PC-3 (cell line): ENCODE data around the gene SCMH1. TPM values are rescaled to one million over a fixed set of nuclear protein-coding genes. Genes with fewer than 3 reads are reported as not detected.
"Not testable (repeated sequence)": the region's sequence is repeated elsewhere in the genome, so short reads cannot be mapped to it uniquely, and the experiment has no call there.

Source experiments
- ATAC-seq: fragments of 200-7000 bp; cut with Tn5 transposase; 2 replicates; pipeline ENCODE4 v1.9.1; 2020; ENCODE audit warnings: mild to moderate bottlenecking, moderate library complexity
- BruUV-seq: library from RNA; stranded (reverse); fragments of 400-500 nt; replicated peaks from 2 replicates; lab custom pipeline; 2021; lab: Mats Ljungman, UMichigan
- CTCF ChIA-PET: fragments of 300-600 bp; sonication (Branson Sonifier 250); formaldehyde crosslinking; loops from one replicate; lab custom pipeline; 2022; ENCODE audit warnings: antibody characterized with exemption; lab: Charles Lee
- POLR2A ChIA-PET: fragments of 300-600 bp; sonication (Branson Sonifier 250); formaldehyde crosslinking; loops from one replicate; lab custom pipeline; 2022; ENCODE audit warnings: antibody characterized with exemption; ENCODE audit not compliant: unreplicated experiment; lab: Charles Lee
- DNase-seq: peaks from one replicate; pipeline ENCODE4 v3.0.0-alpha.2; 2015
- H2AFZ ChIP-seq: fragments of 300-600 bp; sonication (generic); 2 replicates; pipeline ENCODE4 v1.6.0; 2016; ENCODE audit warnings: antibody characterized with exemption, low read length
- H3F3A ChIP-seq: fragments of 300-600 bp; sonication (generic); one replicate; pipeline ENCODE4 v1.6.0; 2017; ENCODE audit warnings: antibody characterized with exemption, low read length, control low read depth, mild to moderate bottlenecking; ENCODE audit not compliant: unreplicated experiment
- H3K27ac ChIP-seq: fragments of 300-600 bp; sonication (generic); 2 replicates; pipeline ENCODE4 v1.5.1; 2016; ENCODE audit warnings: mild to moderate bottlenecking, low read length
- H3K27me3 ChIP-seq: fragments of 300-600 bp; sonication (generic); 2 replicates; pipeline ENCODE4 v1.6.1; 2016; ENCODE audit warnings: low read length, mixed read lengths
- H3K36me3 ChIP-seq: fragments of 300-600 bp; sonication (generic); 2 replicates; pipeline ENCODE4 v1.6.1; 2016; ENCODE audit warnings: low read depth, mixed run types, low read length, mixed read lengths
- H3K4me1 ChIP-seq: fragments of 300-600 bp; sonication (generic); 2 replicates; pipeline ENCODE4 v1.5.1; 2016; ENCODE audit warnings: low read length; ENCODE audit not compliant: insufficient read depth
- H3K4me2 ChIP-seq: fragments of 300-600 bp; sonication (generic); 2 replicates; pipeline ENCODE4 v1.6.0; 2016; ENCODE audit warnings: low read length
- H3K4me3 ChIP-seq: fragments of 300-600 bp; sonication (generic); 2 replicates; pipeline ENCODE4 v1.5.1; 2016; ENCODE audit warnings: mild to moderate bottlenecking, low read length, mixed read lengths
- H3K79me2 ChIP-seq: fragments of 300-600 bp; sonication (generic); 2 replicates; pipeline ENCODE4 v1.6.1; 2017; ENCODE audit warnings: low read length, mixed read lengths
- H3K9ac ChIP-seq: fragments of 300-600 bp; sonication (generic); 2 replicates; pipeline ENCODE4 v1.6.0; 2016; ENCODE audit warnings: mild to moderate bottlenecking, low read length
- H3K9me2 ChIP-seq: fragments of 300-600 bp; sonication (generic); replicated peaks from 2 replicates; pipeline ENCODE4 v1.6.1; 2016; ENCODE audit warnings: mixed run types, low read length, mixed read lengths
- H3K9me3 ChIP-seq: fragments of 300-600 bp; sonication (generic); 2 replicates; pipeline ENCODE4 v1.6.1; 2016; ENCODE audit warnings: low read length, mixed read lengths
- H4K20me1 ChIP-seq: fragments of 300-600 bp; sonication (generic); 2 replicates; pipeline ENCODE4 v1.6.1; 2016; ENCODE audit warnings: low read length, mixed read lengths
- EZH2 ChIP-seq: fragments of 300-600 bp; sonication (generic); IDR thresholded peaks from one replicate; pipeline ENCODE4 v1.6.1; 2017; ENCODE audit warnings: antibody characterized with exemption, mild to moderate bottlenecking, low read length; ENCODE audit not compliant: unreplicated experiment
- EZH2phosphoT487 ChIP-seq: fragments of 300-600 bp; sonication (generic); IDR thresholded peaks from 2 replicates; pipeline ENCODE4 v1.6.1; 2018; ENCODE audit warnings: mild to moderate bottlenecking, antibody characterized with exemption, low read length, borderline replicate concordance
- intact Hi-C: fragments of 100-400 bp; cut with micrococcal nuclease; formaldehyde crosslinking; loops from 2 replicates; pipeline ENCODE4 v1.9.0; 2023
- total RNA-seq: library from RNA; depleted of rRNA; stranded (reverse); fragments of >200 nt; gene quantifications from 2 replicates; pipeline ENCODE4 v1.2.3, GENCODE V29; 2014
- TF ChIP-seq, protein P1 (sequence below): fragments of 300-600 bp; sonication (generic); conservative IDR thresholded peaks from 2 replicates; pipeline ENCODE4 v1.5.1; 2017; ENCODE audit warnings: antibody characterized with exemption, low read depth, mild to moderate bottlenecking, low read length

SCMH1 gene
- total RNA-seq, 1 experiment from 2014 or later, result 33.6 TPM

DNA sequence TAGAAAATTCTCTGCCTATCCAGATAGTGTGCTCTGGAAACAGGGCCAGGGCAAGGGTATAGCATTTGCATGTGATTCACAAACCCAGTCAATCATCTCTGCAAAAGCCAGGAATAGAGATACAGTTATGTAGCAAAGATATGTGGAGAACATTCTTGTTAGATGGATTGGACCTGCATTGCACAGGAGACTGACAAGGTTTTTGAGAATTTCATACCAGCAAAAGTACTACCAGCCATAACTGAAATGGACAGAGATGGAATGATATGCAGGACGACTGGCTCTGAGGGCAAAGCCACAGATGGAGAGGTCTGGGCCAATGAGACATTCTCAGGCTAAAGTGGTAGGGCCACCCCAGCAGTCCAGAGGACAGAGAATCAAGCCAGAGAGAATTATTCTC, 24.7 kb downstream of the SCMH1 start:
- 0 out of 2 replicates have a peak, but pooled peaks cover 9% of the 10 kb centered on the region for H3K79me2 ChIP-seq
- TF ChIP-seq, protein P1, sequence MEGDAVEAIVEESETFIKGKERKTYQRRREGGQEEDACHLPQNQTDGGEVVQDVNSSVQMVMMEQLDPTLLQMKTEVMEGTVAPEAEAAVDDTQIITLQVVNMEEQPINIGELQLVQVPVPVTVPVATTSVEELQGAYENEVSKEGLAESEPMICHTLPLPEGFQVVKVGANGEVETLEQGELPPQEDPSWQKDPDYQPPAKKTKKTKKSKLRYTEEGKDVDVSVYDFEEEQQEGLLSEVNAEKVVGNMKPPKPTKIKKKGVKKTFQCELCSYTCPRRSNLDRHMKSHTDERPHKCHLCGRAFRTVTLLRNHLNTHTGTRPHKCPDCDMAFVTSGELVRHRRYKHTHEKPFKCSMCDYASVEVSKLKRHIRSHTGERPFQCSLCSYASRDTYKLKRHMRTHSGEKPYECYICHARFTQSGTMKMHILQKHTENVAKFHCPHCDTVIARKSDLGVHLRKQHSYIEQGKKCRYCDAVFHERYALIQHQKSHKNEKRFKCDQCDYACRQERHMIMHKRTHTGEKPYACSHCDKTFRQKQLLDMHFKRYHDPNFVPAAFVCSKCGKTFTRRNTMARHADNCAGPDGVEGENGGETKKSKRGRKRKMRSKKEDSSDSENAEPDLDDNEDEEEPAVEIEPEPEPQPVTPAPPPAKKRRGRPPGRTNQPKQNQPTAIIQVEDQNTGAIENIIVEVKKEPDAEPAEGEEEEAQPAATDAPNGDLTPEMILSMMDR, result no peak
- TF ChIP-seq EZH2phosphoT487 (no peak), EZH2 (no peak)
- DNase-seq (no peak), ATAC-seq (no peak)
- H3K9me2 ChIP-seq, result no peaks in the 10 kb centered on the region
- no peak overlapping the region for H3K9ac ChIP-seq
- H3K27me3 ChIP-seq, result no peaks in the 10 kb centered on the region
- BruUV-seq, result no TSS peak
- CTCF ChIA-PET, result no interaction called here
- H3K27ac ChIP-seq, result no peak overlapping the region
- peaks cover 15% of the 10 kb centered on the region for H3K36me3 ChIP-seq
- H3K4me1 ChIP-seq, result peaks cover 13% of the 10 kb centered on the region
- H2AFZ ChIP-seq, result no peak overlapping the region
- intact Hi-C loops, result no loop called here
- H3K4me2 ChIP-seq, result no peak overlapping the region
- H3K9me3 ChIP-seq, result no peaks in the 10 kb centered on the region
- POLR2A ChIA-PET, result no interaction called here
- no peaks in the 10 kb centered on the region for H4K20me1 ChIP-seq
- no peak overlapping the region for H3K4me3 ChIP-seq
- H3F3A ChIP-seq, result no peaks in the 10 kb centered on the region

DNA sequence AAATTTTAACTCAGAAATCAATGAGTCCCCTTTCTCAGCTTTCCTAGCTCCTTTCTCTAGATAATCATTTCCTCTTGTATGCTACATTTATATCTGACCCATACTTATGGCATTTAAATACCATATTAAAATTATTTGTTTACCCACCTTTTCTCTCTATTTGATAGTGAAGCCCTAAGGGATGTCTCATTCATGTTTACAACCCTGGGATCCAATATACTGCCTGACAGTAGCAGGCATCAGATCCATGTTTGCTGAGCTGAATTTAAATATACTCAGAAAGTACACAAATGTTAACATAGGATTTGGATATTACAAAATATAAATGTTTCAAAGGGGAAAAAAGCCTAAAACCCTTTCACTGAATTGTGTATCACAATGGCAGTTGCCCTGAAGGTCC, 26.5 kb downstream of the SCMH1 start:
- Histone ChIP-seq H3K4me2 (no peak overlapping the region), H3K4me1 (peaks cover 13% of the 10 kb centered on the region), H3K4me3 (no peak overlapping the region), H3K9me3 (no peaks in the 10 kb centered on the region), H3F3A (no peaks in the 10 kb centered on the region), H3K79me2 (0 out of 2 replicates have a peak, but pooled peaks cover 9% of the 10 kb centered on the region), H3K27ac (no peak overlapping the region), H3K9ac (no peak overlapping the region), H2AFZ (no peak overlapping the region), H3K27me3 (no peaks in the 10 kb centered on the region), H4K20me1 (no peaks in the 10 kb centered on the region), H3K36me3 (peaks cover 13% of the 10 kb centered on the region), H3K9me2 (no peaks in the 10 kb centered on the region)
- DNase-seq (peak; percentile 37), ATAC-seq (peak; percentile 99)
- BruUV-seq, result no TSS peak
- ChIA-PET CTCF (no interaction called here), POLR2A (interaction anchor here (0.7 kb wide), 1 partner anchor 60 kb away, joined by 3 read pairs; no protein-coding TSS in a partner anchor)
- TF ChIP-seq, protein P1, result no peak
- TF ChIP-seq EZH2phosphoT487 (no peak), EZH2 (no peak)
- intact Hi-C loops, result no loop called here

DNA sequence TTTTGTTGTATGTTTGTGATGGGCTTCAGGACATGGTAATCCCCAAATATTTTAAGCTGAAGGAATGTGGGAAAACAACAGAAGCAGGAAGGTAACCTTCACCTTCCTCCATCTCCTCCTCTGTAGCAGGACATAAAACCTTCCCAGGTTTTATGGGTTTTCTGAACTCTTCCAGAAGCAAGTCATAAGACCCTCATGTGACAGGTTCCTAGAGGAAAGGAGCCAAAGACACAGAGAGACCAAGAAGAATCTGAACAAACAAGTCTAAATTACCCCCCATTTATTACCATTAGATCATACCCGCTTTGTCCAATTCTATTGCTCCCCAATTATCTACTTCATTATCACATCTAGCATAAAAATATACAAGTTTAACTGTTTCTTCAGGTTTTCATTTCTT, 28.8 kb downstream of the SCMH1 start:
- H3K4me1 ChIP-seq, result peaks cover 13% of the 10 kb centered on the region
- no peak overlapping the region for H3K4me3 ChIP-seq
- H4K20me1 ChIP-seq, result no peaks in the 10 kb centered on the region
- BruUV-seq, result no TSS peak
- no peak overlapping the region for H3K9ac ChIP-seq
- TF ChIP-seq EZH2phosphoT487 (no peak), EZH2 (no peak)
- TF ChIP-seq, protein P1, result no peak
- H3K27me3 ChIP-seq, result no peaks in the 10 kb centered on the region
- ChIA-PET POLR2A (interaction anchor here (0.6 kb wide), 1 partner anchor 200 kb away, joined by 4 read pairs; no protein-coding TSS in a partner anchor), CTCF (no interaction called here)
- no peaks in the 10 kb centered on the region for H3K9me2 ChIP-seq
- no peak overlapping the region for H2AFZ ChIP-seq
- ATAC-seq (no peak), DNase-seq (no peak)
- H3K9me3 ChIP-seq, result no peaks in the 10 kb centered on the region
- no peaks in the 10 kb centered on the region; the same call in 1 of the 2 replicates for H3K36me3 ChIP-seq
- H3K79me2 ChIP-seq, result 0 out of 2 replicates have a peak, but pooled peaks cover 9% of the 10 kb centered on the region
- H3F3A ChIP-seq, result no peaks in the 10 kb centered on the region
- H3K27ac ChIP-seq, result no peak overlapping the region
- no peak overlapping the region for H3K4me2 ChIP-seq
- intact Hi-C loops, result no loop called here

DNA sequence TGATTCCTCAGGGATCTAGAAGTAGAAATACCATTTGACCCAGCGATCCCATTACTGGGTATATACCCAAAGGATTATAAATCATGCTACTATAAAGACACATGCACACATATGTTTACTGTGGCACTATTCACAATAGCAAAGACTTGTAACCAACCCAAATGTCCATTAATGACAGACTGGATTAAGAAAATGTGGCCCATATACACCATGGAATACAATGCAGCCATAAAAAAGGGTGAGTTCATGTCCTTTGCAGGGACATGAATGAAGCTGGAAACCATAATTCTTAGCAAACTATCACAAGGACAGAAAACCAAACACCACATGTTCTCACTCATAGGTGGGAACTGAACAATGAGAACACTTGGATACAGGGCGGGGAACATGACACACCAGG, 30.5 kb downstream of the SCMH1 start:
- H3K9me2 ChIP-seq, H2AFZ ChIP-seq, H3K4me3 ChIP-seq, intact Hi-C loops, CTCF ChIA-PET, ATAC-seq, POLR2A ChIA-PET, H3F3A ChIP-seq, DNase-seq, H3K79me2 ChIP-seq, H4K20me1 ChIP-seq, H3K9me3 ChIP-seq, H3K9ac ChIP-seq, H3K4me2 ChIP-seq, BruUV-seq, H3K36me3 ChIP-seq, H3K27me3 ChIP-seq, H3K27ac ChIP-seq: not testable (repeated sequence)
- peaks cover 13% of the 10 kb centered on the region for H3K4me1 ChIP-seq
